ENCODE measurements around the gene PCNT. TPM values are rescaled to one million over a fixed set of nuclear protein-coding genes. Genes with fewer than 3 reads are reported as not detected.

Gene PCNT, protein sequence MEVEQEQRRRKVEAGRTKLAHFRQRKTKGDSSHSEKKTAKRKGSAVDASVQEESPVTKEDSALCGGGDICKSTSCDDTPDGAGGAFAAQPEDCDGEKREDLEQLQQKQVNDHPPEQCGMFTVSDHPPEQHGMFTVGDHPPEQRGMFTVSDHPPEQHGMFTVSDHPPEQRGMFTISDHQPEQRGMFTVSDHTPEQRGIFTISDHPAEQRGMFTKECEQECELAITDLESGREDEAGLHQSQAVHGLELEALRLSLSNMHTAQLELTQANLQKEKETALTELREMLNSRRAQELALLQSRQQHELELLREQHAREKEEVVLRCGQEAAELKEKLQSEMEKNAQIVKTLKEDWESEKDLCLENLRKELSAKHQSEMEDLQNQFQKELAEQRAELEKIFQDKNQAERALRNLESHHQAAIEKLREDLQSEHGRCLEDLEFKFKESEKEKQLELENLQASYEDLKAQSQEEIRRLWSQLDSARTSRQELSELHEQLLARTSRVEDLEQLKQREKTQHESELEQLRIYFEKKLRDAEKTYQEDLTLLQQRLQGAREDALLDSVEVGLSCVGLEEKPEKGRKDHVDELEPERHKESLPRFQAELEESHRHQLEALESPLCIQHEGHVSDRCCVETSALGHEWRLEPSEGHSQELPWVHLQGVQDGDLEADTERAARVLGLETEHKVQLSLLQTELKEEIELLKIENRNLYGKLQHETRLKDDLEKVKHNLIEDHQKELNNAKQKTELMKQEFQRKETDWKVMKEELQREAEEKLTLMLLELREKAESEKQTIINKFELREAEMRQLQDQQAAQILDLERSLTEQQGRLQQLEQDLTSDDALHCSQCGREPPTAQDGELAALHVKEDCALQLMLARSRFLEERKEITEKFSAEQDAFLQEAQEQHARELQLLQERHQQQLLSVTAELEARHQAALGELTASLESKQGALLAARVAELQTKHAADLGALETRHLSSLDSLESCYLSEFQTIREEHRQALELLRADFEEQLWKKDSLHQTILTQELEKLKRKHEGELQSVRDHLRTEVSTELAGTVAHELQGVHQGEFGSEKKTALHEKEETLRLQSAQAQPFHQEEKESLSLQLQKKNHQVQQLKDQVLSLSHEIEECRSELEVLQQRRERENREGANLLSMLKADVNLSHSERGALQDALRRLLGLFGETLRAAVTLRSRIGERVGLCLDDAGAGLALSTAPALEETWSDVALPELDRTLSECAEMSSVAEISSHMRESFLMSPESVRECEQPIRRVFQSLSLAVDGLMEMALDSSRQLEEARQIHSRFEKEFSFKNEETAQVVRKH (N-terminal part only)
- 16.2 and 20.0 TPM in 2 replicates for total RNA-seq

GRCh38 chr21:46323710-46324389, at the start of gene PCNT, which contains the start of gene C21orf58:
Gene PCNT (plus strand): TSS chr21:46324156. CDS start chr21:46324229, 73 bp downstream.
Gene C21orf58 (minus strand): TSS chr21:46323870. CDS start chr21:46322738, 1,132 bp downstream.

GRCh38 chr21:46285206-46285661, 38.7 kb upstream of the PCNT start, which contains the start of gene MCM3AP:
Gene MCM3AP (minus strand): TSS chr21:46285611. CDS start chr21:46285286, 325 bp downstream.

GRCh38 chr21:46285761-46286647, 38.0 kb upstream of the PCNT start, which contains the start of gene YBEY:
Gene YBEY (plus strand): TSS chr21:46286342. CDS start chr21:46286914, 572 bp downstream.

GRCh38 chr21:46458315-46459023, 134.5 kb downstream of the PCNT start, which contains the start of gene DIP2A:
Gene DIP2A (plus strand): TSS chr21:46458891. CDS start chr21:46459132, 241 bp downstream.

Other genes with a start within 250 kb of the PCNT start
- 24.3 and 41.6 TPM in 2 replicates for gene COL6A2, start 226.0 kb upstream of the PCNT start, total RNA-seq
- 0.39 and 0.65 TPM in 2 replicates for gene FTCD, start 168.6 kb upstream of the PCNT start, total RNA-seq
- gene SPATC1L, start 139.7 kb upstream of the PCNT start, total RNA-seq: 13.6 and 15.7 TPM in 2 replicates
- gene LSS, start 95.4 kb upstream of the PCNT start, total RNA-seq: 50.3 and 110 TPM in 2 replicates
- gene MCM3AP, start 38.5 kb upstream of the PCNT start, total RNA-seq: 73.9 and 111 TPM in 2 replicates
- 12.7 and 24.3 TPM in 2 replicates for gene YBEY, start 37.8 kb upstream of the PCNT start, total RNA-seq
- gene C21orf58, start 286 bp upstream of the PCNT start, total RNA-seq: 5.4 and 6.7 TPM in 2 replicates
- gene DIP2A, start 134.7 kb downstream of the PCNT start, total RNA-seq: 41.4 and 55.4 TPM in 2 replicates

Measured in placental epithelial cell (primary cell).